ENCODE results near the gene SYNGR3.

- TF ChIP-seq CTCF (IDR thresholded peaks at IDR 0.05; ENCODE audit: low read depth, low read length) = no peak
- TF ChIP-seq EZH2phosphoT487 (IDR thresholded peaks at IDR 0.05; ENCODE audit: low read depth) = no peak
Observed at GRCh38 chr16:1968146-1968953, 21.4 kb upstream of the SYNGR3 start.
